ENCODE results near the gene NRP1. TPM values are rescaled to one million over a fixed set of nuclear protein-coding genes. Genes with fewer than 3 reads are reported as not detected.

The NRP1 gene
- total RNA-seq, 4 donors from 2014 or later = 45.7 to 90.0 (median 57.7) TPM

DNA sequence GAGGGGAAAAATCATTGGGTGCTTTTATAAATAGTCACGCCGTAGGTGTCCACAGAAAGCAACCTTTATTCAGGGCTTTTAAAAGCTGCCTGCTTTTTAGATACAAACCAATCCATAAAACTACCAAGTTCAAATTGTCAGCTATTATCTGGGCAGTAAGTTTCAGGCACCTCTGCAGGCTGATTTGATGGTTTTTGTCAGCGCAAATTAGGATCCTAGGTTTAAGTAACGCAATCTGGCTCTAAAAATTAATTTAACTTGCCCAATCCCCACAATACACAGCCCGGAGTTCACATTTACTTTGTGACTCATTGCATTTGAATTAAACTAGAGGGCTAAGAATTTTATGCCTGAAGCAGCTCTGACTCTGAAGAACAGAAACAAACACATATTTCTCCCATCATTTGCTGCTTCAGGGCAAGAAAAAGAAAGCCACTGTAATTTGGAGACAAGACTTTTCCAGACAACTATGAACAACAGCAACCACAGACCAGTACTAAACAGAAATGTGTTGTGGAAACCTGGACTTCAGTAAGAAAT lies 43.3 kb downstream of the NRP1 start:
- WGBS, 2 donors = 38 to 47% methylated on average over 5 of the region's 5 CpGs
- Histone ChIP-seq H3K4me1 (peaks cover 0 to 51% (median 12%) of the 10 kb centered on the region in 4 donors), H3K27ac (peak overlapping the region in 2 of 4 donors; percentile 9 to 35), H3K4me3 (no peak overlapping the region), H3K27me3 (no peaks in the 10 kb centered on the region), H3K36me3 (no peaks in the 10 kb centered on the region), H3K9me3 (no peaks in the 10 kb centered on the region)
- no peak for DNase-seq (ENCODE audit: low spot score in 2 of 2)
- TF ChIP-seq POLR2A (IDR thresholded peaks at IDR 0.05) (no peak), CTCF (IDR thresholded peaks at IDR 0.05) (no peak), EP300 (IDR thresholded peaks at IDR 0.05) (no peak)

GRCh38 chr10:33290321-33291052 lies 44.0 kb downstream of the NRP1 start:
- H3K9me3 ChIP-seq = no peaks in the 10 kb centered on the region
- no peak overlapping the region for H3K4me3 ChIP-seq
- peaks cover 0 to 52% (median 12%) of the 10 kb centered on the region in 4 donors for H3K4me1 ChIP-seq
- no peaks in the 10 kb centered on the region for H3K36me3 ChIP-seq
- peak overlapping the region in 2 of 4 donors; percentile 9 to 35 for H3K27ac ChIP-seq
- 60 to 67% methylated on average over 13 of the region's 13 CpGs for WGBS, 2 donors
- H3K27me3 ChIP-seq = no peaks in the 10 kb centered on the region
- TF ChIP-seq CTCF (IDR thresholded peaks at IDR 0.05) (peak in 1 of 5 experiments; percentile 15), POLR2A (IDR thresholded peaks at IDR 0.05) (no peak)
- DNase-seq (ENCODE audit: low spot score in 2 of 2) = no peak

DNA sequence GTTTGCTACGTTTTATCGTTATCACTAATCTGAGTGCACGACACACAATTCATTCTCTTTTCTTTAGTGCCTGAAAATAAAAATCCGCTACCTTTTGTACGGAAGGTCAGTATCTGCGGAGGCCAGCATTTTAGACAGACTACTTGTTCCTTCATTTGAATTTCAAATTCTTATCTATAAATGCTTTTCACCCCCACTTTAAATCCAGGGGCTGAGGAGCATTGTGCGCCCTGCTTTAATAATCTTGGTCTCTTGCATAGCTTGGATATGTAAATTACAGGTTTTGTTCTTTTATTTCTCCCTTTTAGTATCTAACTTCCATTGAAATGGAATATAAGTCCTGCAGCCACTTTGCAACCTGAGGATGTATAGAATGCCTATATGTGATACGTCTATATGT lies 44.7 kb downstream of the NRP1 start:
- 88 to 89% methylated on average over 8 of the region's 8 CpGs for WGBS, 2 donors

DNA sequence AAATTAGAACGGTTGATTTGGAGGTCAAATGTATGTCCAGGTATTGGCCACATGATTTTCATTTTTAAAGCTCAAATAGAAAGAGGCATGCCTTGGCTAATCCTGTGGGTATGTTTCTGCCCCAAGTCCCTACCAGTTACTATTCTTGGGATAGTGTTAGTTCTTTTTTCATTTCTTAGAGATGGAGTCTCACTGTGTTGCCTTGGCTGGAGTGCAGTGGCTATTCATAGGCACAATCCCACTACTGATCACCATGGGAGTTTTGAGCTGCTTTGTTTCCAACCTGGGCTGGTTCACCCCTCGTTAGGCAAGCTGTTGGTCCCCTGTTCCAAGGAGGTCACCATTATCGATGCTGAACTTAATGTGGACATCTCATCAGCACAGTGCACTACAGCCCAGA lies 46.3 kb downstream of the NRP1 start:
- Histone ChIP-seq H3K9me3 (no peaks in the 10 kb centered on the region), H3K27me3 (no peaks in the 10 kb centered on the region), H3K4me3 (no peak overlapping the region), H3K36me3 (no peaks in the 10 kb centered on the region), H3K4me1 (peaks cover 0 to 46% (median 10%) of the 10 kb centered on the region in 4 donors), H3K27ac (no peak overlapping the region)
- 71 to 75% methylated on average over 3 of the region's 3 CpGs for WGBS, 2 donors
- TF ChIP-seq EP300 (IDR thresholded peaks at IDR 0.05) = no peak
- no peak for TF ChIP-seq POLR2A (IDR thresholded peaks at IDR 0.05)
- TF ChIP-seq CTCF (IDR thresholded peaks at IDR 0.05) = no peak
- no peak for DNase-seq (ENCODE audit: low spot score in 2 of 2)

More for the DNA sequence above, 44.7 kb downstream of the NRP1 start:
- TF ChIP-seq POLR2A (IDR thresholded peaks at IDR 0.05) (no peak), EP300 (IDR thresholded peaks at IDR 0.05) (no peak), CTCF (IDR thresholded peaks at IDR 0.05) (no peak)
- peaks cover 0 to 54% (median 12%) of the 10 kb centered on the region in 4 donors for H3K4me1 ChIP-seq
- H3K27ac ChIP-seq = no peak overlapping the region
- H3K36me3 ChIP-seq = no peaks in the 10 kb centered on the region
- no peaks in the 10 kb centered on the region for H3K27me3 ChIP-seq
- no peaks in the 10 kb centered on the region for H3K9me3 ChIP-seq
- no peak overlapping the region for H3K4me3 ChIP-seq
- DNase-seq (ENCODE audit: low spot score in 2 of 2) = no peak

DNA sequence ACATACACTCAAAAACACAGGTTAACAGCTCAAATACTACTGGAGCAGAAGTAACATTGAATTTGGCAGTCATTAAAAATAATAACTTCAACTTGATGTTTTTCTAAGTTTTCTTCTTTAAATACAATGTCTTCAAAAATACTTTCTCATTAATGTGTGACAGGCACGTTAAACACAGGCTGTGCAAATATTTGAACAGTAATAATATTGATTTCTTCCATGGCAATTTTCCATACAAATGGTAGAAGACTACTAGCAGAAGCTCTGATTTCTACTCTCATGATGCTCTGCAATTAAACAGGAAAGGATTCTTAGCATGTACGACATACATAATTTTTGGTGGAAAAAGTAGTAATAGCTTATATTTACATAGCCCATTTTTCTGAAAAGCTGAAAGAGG lies 47.4 kb downstream of the NRP1 start:
- no peak for TF ChIP-seq EP300 (IDR thresholded peaks at IDR 0.05)
- TF ChIP-seq POLR2A (IDR thresholded peaks at IDR 0.05) = no peak
- TF ChIP-seq CTCF (IDR thresholded peaks at IDR 0.05) = no peak
- 61 to 74% methylated on average over 2 of the region's 2 CpGs for WGBS, 2 donors
- no peaks in the 10 kb centered on the region for H3K9me3 ChIP-seq
- H3K4me3 ChIP-seq = no peak overlapping the region
- DNase-seq (ENCODE audit: low spot score in 2 of 2) = no peak
- no peaks in the 10 kb centered on the region for H3K27me3 ChIP-seq
- H3K27ac ChIP-seq = no peak overlapping the region
- H3K36me3 ChIP-seq = no peaks in the 10 kb centered on the region
- H3K4me1 ChIP-seq = peaks cover 0 to 37% (median 7%) of the 10 kb centered on the region in 4 donors
